ENCODE results near the gene GRM1. TPM values are rescaled to one million over a fixed set of nuclear protein-coding genes. Genes with fewer than 3 reads are reported as not detected.

Gene GRM1
- total RNA-seq, 1 donor from 2014 or later = 0.05 TPM

DNA sequence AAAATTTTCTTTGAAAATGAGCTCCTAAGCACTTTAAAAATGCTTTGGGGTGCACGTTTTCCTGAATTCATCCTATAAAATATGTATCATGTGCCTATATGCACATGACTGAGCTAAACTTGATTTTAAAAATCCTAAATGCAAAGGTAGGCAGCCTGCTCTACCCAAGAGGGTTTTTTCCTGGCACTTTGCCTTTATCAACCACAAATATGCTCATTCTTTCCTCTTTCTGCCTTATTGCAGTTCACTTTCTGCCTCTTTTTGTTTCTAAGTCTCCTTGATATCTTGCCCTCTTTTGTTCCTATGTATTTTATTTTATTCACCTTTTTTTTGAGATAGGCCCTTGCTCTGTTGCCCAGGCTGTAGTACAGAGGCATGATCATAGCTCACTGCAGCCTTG, 229.3 kb downstream of the GRM1 start:
- H3K36me3 ChIP-seq (ENCODE audit: insufficient read depth, low read length) = no peaks in the 10 kb centered on the region
- no peak for FAIRE-seq

DNA sequence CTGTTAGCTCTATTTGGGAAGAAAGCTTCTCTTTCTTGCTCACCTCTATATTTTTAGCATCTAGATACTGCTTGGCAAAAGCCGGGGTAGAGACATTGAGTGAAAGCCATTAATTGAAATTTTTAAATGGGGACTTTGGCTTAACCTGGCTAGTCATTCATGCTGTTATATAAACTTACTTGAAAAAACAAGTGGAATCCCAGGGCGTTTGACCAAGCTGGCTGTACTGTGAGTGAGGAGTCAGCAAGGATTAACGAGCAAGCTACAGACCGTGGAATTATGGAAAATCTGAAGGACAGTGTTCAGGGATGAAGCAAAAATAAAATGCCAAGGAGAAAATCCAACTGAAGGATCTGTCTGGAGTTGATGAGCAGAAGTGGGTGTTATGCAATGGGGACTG, 232.0 kb downstream of the GRM1 start:
- Mint-ChIP-seq H3K27ac (ENCODE audit: unreplicated experiment) (no peak overlapping the region), H3K36me3 (ENCODE audit: low read depth, unreplicated experiment) (no peaks in the 10 kb centered on the region), H3K4me1 (ENCODE audit: low read depth, unreplicated experiment) (peaks cover 3% of the 10 kb centered on the region), H3K4me3 (ENCODE audit: unreplicated experiment) (no peak overlapping the region), H3K9me3 (ENCODE audit: unreplicated experiment) (no peaks in the 10 kb centered on the region), H3K27me3 (ENCODE audit: low read depth, unreplicated experiment) (no peaks in the 10 kb centered on the region)
- Histone ChIP-seq H3K9ac (ENCODE audit: low read length) (no peak overlapping the region), H4K20me1 (ENCODE audit: insufficient read depth, low read length) (no peaks in the 10 kb centered on the region), H3K9me3 (ENCODE audit: insufficient read depth, low read depth, low read length) (no peaks in the 10 kb centered on the region), H3K36me3 (ENCODE audit: insufficient read depth, low read length) (no peaks in the 10 kb centered on the region), H3K79me2 (ENCODE audit: insufficient read depth, low read length) (no peaks in the 10 kb centered on the region), H3K27me3 (ENCODE audit: insufficient read depth, low read length) (no peaks in the 10 kb centered on the region), H3K4me3 (ENCODE audit: insufficient read depth, low read depth, low read length) (no peak overlapping the region), H3K27ac (ENCODE audit: low read depth, low read length) (no peak overlapping the region), H2AFZ (ENCODE audit: low read depth, low read length) (no peak overlapping the region), H3K4me2 (ENCODE audit: low read length) (no peak overlapping the region), H3K4me1 (ENCODE audit: insufficient read depth, low read length) (no peaks in the 10 kb centered on the region)
- TF ChIP-seq EZH2 (IDR thresholded peaks at IDR 0.05; ENCODE audit: insufficient read depth, low read length) = no peak
- TF ChIP-seq, protein P1, sequence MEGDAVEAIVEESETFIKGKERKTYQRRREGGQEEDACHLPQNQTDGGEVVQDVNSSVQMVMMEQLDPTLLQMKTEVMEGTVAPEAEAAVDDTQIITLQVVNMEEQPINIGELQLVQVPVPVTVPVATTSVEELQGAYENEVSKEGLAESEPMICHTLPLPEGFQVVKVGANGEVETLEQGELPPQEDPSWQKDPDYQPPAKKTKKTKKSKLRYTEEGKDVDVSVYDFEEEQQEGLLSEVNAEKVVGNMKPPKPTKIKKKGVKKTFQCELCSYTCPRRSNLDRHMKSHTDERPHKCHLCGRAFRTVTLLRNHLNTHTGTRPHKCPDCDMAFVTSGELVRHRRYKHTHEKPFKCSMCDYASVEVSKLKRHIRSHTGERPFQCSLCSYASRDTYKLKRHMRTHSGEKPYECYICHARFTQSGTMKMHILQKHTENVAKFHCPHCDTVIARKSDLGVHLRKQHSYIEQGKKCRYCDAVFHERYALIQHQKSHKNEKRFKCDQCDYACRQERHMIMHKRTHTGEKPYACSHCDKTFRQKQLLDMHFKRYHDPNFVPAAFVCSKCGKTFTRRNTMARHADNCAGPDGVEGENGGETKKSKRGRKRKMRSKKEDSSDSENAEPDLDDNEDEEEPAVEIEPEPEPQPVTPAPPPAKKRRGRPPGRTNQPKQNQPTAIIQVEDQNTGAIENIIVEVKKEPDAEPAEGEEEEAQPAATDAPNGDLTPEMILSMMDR (IDR thresholded peaks at IDR 0.05; ENCODE audit: insufficient read depth, low read depth, low read length) = no peak
- no peak for FAIRE-seq
- DNase-seq (ENCODE audit: low read depth) = no peak

More for the DNA sequence above, 229.3 kb downstream of the GRM1 start:
- Histone ChIP-seq H3K9me3 (ENCODE audit: insufficient read depth, low read depth, low read length) (no peaks in the 10 kb centered on the region), H3K27me3 (ENCODE audit: insufficient read depth, low read length) (no peaks in the 10 kb centered on the region), H3K4me2 (ENCODE audit: low read length) (no peak overlapping the region), H3K27ac (ENCODE audit: low read depth, low read length) (no peak overlapping the region), H3K79me2 (ENCODE audit: insufficient read depth, low read length) (no peaks in the 10 kb centered on the region), H3K4me1 (ENCODE audit: insufficient read depth, low read length) (no peaks in the 10 kb centered on the region), H2AFZ (ENCODE audit: low read depth, low read length) (no peak overlapping the region), H3K9ac (ENCODE audit: low read length) (no peak overlapping the region), H4K20me1 (ENCODE audit: insufficient read depth, low read length) (no peaks in the 10 kb centered on the region), H3K4me3 (ENCODE audit: insufficient read depth, low read depth, low read length) (no peak overlapping the region)
- Mint-ChIP-seq H3K4me3 (ENCODE audit: unreplicated experiment) (no peak overlapping the region), H3K9me3 (ENCODE audit: unreplicated experiment) (no peaks in the 10 kb centered on the region), H3K36me3 (ENCODE audit: low read depth, unreplicated experiment) (no peaks in the 10 kb centered on the region), H3K27me3 (ENCODE audit: low read depth, unreplicated experiment) (no peaks in the 10 kb centered on the region), H3K4me1 (ENCODE audit: low read depth, unreplicated experiment) (peaks cover 3% of the 10 kb centered on the region), H3K27ac (ENCODE audit: unreplicated experiment) (no peak overlapping the region)
- DNase-seq (ENCODE audit: low read depth) = peak; percentile 31
- no peak for TF ChIP-seq EZH2 (IDR thresholded peaks at IDR 0.05; ENCODE audit: insufficient read depth, low read length)
- TF ChIP-seq, protein P1 (IDR thresholded peaks at IDR 0.05; ENCODE audit: insufficient read depth, low read depth, low read length) = no peak

DNA sequence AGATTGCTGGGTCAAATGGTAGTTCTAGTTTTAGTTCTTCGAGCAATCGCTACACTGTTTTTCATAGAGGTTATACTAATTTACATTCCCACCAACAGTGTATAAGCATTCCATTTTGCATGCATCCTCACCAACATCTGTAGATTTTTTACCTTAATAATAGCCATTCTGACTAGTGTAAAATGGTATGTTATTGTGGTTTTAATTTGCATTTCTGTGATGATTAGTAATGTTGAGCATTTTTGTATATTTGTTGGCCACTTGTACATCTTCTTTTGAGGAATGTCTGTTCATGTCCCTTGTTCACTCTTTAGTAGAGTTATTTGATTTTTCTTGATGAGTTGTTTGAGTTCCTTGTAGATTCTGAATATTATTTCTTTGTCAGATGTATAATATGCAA, 236.2 kb downstream of the GRM1 start:
- Histone ChIP-seq H3K9ac (ENCODE audit: low read length) (no peak overlapping the region), H2AFZ (ENCODE audit: low read depth, low read length) (no peak overlapping the region), H3K4me1 (ENCODE audit: insufficient read depth, low read length) (no peaks in the 10 kb centered on the region), H3K4me2 (ENCODE audit: low read length) (no peak overlapping the region), H3K79me2 (ENCODE audit: insufficient read depth, low read length) (no peaks in the 10 kb centered on the region), H3K4me3 (ENCODE audit: insufficient read depth, low read depth, low read length) (no peak overlapping the region), H4K20me1 (ENCODE audit: insufficient read depth, low read length) (no peaks in the 10 kb centered on the region), H3K27me3 (ENCODE audit: insufficient read depth, low read length) (no peaks in the 10 kb centered on the region), H3K27ac (ENCODE audit: low read depth, low read length) (no peak overlapping the region), H3K36me3 (ENCODE audit: insufficient read depth, low read length) (no peaks in the 10 kb centered on the region), H3K9me3 (ENCODE audit: insufficient read depth, low read depth, low read length) (no peaks in the 10 kb centered on the region)
- no peaks in the 10 kb centered on the region for H3K4me1 Mint-ChIP-seq (ENCODE audit: low read depth, unreplicated experiment)
- H3K9me3 Mint-ChIP-seq (ENCODE audit: unreplicated experiment) = peaks cover 5% of the 10 kb centered on the region
- no peaks in the 10 kb centered on the region for H3K27me3 Mint-ChIP-seq (ENCODE audit: low read depth, unreplicated experiment)
- peak; percentile 65 for DNase-seq (ENCODE audit: low read depth)
- TF ChIP-seq EZH2 (IDR thresholded peaks at IDR 0.05; ENCODE audit: insufficient read depth, low read length) = no peak
- TF ChIP-seq, protein P1 (IDR thresholded peaks at IDR 0.05; ENCODE audit: insufficient read depth, low read depth, low read length) = no peak
- no peak overlapping the region for H3K27ac Mint-ChIP-seq (ENCODE audit: unreplicated experiment)
- H3K36me3 Mint-ChIP-seq (ENCODE audit: low read depth, unreplicated experiment) = no peaks in the 10 kb centered on the region
- H3K4me3 Mint-ChIP-seq (ENCODE audit: unreplicated experiment) = no peak overlapping the region
- no peak for FAIRE-seq

All from astrocyte (in vitro differentiated cells and primary cell).